GM21717 (cell line): ENCODE results near the gene SUCO.
A peak's percentile ranks its signal among the peaks of the same experiment; 100 is the strongest.

Source experiments
- ATAC-seq: cut with Tn5 transposase; IDR thresholded peaks from one replicate; pipeline ENCODE4 v1.9.1; 2021; ENCODE audit warnings: mild to moderate bottlenecking, moderate library complexity; ENCODE audit not compliant: unreplicated experiment

The SUCO gene

DNA sequence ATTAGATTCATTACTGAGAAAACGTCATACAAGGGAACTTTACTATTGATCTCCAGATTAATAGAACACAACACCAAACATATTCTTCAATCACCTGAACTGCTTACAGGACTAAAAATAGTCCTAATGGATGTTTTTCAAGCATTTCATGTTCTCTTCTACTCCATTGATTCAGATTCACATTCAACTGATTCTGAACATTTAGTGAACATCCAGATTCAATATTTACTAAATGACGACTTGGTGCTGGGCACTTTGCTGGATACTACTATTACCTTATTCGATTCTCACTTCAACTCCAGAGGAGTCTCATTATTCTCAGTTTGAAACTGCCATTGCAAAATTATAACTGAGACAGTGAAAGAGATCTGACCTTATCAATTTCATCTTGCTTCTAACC is 18.8 kb upstream of the SUCO start:
- ATAC-seq: no peak

DNA sequence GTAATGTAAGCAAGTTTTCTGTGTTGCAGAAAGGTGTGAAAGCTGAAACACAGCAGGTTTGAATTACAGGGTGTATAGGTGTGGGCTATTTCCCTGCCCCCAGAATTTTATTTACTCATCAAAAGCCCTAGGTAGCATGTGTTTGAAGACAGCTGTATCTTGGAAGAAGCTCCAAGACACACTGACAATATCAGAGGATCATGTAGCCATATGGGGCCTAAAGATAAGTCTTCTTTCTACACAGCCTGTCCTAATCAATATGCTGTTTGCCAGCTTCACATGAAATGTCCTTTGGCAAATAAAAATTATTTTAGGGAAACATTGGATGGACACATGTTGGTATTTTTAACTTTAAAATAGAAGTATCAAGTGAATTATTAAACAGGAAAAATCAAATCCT is 17.5 kb upstream of the SUCO start:
- no peak for ATAC-seq

DNA sequence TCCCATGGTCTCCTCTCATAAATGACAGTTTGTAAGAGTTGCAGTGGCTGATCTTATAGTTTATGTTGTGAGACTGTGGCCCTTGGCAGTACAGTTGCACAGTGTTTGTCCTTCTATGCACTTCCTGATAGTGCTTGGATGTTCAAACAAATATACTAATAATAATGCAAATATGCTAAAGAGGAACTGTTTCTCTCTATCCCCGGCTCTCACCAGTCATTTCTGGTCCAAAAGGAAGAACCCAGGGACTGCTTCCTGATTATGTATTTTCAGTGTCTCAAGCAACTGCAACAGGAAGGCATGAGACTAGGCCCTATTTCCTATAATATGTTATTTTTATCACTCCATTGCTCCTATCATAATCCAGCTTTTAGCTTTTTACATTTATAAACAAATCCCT is 17.0 kb upstream of the SUCO start:
- ATAC-seq: no peak

DNA sequence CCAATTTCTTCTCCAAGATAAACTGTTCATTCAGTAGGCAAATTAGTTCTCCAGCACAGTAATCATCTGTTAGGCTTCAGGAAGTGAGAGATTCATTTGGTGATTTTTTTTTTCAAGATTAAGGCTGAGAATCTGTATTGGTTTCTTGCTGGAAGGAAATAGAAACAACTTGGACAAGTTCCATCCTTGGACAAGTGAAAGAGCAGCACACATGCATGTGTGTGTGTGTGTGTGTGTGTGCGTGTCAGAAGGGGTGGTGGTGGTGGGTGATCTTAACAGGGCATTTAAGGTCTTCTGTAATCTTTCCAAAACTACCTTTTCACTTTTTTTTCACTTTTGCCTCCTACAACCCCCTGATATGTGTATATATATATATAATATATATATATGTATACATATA is 15.9 kb upstream of the SUCO start:
- ATAC-seq: no peak

DNA sequence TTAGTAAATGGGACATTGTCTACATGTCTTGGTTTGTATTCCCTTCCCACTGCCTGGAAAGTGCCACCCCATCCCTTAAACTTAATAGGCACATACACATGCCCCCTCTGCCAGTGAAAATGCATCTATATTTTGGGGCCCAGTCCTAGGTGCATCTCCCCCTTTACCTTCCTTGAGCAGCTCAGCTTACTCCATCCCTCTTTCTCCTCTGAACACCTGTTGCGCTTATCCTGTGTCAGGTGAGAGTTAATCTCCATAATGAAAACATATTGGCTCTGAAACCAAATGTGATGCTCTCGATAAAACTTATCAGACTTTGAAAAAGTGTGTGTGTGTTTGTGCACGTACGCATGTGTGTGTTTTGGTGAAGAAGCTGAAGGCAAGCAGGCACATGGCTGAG is 15.4 kb upstream of the SUCO start:
- no peak for ATAC-seq

DNA sequence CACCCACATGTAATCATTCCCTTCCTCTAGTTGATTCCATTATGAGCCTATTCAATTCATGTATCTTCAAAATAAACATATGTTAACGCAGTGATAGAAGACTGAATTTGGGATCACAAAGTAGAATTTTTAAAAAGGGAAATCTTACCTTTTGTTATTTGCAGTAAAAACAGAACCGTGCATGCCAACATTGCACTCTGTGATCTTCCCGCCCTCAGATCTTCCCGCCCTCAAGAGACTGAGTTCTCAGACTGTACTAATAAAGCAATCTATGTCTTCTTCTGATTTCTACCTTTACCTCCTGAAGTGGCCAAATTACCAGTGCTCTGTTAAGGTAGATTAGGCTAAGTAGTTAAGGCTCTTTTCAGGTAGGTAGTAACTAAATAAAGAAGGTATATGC is 3.6 kb upstream of the SUCO start:
- no peak for ATAC-seq

DNA sequence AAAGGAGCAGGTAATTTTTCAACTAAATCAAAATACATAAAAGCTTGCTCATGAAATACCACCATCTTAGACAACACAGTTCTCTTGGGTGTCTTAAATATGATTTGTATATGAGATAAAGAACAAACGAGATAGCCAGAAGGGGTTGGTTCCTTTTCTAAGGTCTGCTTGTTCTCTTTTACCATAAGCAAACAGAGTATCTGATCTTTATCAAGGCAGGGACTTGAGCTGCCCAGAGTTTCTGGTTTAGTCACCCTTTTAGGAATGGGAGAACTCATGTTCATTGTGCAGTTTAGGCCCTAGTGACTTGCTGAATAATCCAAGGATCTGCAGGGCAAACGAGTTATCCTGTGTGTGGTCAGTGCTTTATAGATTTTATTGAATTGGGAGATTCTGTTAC is 3.0 kb upstream of the SUCO start:
- ATAC-seq: no peak

DNA sequence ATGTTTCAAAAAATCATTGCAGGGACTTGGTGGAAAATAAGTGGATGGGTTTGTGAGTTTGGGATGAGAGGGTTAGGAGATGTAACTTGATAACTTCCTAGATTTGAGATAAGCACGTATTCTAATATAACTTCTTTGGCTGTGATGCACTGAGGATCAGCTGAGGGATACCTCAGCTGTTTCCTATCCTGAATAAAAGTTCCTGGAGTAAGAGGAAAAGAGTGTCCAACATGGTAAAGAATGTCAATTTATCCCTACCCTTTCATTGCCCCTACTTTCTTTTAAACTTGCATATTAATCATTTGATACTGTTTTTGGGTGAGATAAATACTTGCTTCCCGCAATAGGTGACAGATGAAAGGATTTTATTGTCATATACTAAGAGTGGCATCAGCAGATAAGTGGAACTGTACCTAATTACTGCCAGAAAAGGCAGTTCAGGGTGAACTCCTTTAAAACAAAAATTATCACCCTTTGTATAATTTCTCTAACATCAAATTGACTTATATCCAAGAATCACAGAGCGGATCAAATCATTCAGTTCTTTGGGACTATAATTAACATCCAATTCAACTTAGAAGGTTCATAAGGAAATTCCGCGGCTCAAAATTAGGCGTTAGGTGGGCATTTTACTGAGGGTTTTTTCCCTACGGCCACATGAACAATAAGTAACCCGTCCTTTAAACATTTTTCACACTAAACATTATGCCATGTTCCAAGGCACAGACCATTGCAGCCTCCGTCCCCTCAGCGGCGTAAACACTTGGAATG is 1.4 kb upstream of the SUCO start:
- no peak for ATAC-seq

DNA sequence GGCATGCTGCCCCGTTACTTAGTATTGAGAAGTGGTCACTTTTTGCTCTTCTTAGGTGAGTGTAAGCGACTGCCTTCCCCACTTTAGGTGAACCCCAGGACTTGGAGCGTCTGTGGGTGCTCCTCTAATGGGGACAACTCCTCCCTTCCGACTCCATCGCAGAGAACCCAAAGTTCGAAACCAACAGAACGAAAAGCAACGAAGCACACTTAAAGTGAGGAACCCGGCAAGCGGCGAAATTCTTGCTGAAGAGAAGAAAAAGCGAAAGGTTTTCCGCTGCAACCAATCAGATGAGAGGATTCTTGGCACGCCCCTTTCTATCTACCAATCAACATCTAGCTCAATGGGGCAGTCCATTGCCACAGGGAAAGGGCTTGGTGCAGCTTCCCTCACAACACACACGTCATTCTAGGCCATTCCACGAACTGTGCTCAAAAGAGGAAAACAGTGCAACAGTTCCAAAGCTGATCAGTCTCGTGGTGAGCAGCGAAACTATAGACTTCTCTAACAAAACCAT is 709 bp upstream of the SUCO start:
- ATAC-seq: peak; percentile 74

DNA sequence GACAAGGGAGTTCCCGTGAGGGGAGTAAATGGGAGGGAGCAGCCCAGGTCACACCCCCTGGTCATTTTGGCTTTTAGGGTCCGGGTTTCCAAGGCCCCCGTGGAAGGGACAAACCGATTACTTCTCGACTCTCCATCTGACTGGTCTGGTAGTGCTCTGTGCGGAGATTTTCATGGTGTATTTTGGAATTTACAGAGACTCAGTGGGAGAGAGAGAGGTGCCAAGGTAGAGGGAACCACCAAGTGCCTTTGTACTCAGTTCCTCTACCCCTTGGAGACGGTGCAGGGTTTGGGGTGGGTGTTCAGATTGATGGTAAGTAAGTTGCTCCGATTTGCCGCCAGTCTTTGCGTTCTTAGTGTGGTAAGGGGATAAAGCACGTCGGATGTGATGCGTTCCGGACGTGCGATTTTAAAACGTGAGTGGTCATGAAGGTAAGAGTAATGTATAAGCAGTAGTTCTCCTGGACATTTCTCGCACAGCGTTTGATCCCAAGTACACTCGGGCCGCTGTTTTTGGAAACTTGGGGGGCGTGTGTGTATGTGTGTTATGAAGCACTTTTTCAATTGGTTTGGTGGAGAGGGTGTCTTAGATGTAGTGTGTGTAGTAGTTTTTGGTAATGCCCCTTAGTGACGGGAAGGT is 682 bp downstream of the SUCO start:
- ATAC-seq: peak; percentile 29

DNA sequence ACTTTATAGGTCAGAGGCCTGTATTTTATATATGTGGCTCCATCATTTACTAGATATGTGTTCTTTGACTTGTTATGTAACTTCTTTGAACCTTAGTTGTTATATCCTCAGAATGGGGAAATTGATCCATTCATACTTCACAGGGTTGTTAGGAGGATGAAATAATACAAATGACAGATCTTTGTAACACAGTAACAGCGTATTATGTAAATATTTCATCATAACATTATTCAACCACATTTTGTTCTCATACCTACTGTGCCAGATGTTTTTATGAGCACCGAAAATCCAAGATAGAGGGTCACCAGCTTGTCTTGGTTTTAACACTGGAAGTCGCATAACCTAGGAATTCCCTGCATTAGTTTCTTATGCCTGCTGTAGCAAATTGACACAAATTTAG is 3.3 kb downstream of the SUCO start:
- ATAC-seq: no peak

DNA sequence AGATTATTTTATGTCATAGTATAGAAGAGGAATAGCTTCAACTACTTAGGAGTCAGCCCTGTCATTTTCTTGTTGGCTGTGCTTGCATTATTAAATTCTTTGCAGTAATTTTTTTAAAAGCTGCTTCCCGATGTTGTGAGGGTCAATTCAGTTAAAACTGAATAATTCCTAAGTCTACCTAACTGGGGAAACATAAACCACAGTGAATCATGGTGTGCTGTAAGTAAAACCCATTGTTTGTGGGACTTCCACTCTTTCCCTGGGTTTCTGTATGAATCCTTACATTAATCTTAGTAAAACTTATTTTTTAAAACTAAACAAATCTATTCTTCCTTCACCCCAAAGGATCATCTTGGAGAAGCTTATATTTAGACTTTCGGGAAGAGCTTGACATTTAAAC is 4.4 kb downstream of the SUCO start:
- ATAC-seq: no peak

DNA sequence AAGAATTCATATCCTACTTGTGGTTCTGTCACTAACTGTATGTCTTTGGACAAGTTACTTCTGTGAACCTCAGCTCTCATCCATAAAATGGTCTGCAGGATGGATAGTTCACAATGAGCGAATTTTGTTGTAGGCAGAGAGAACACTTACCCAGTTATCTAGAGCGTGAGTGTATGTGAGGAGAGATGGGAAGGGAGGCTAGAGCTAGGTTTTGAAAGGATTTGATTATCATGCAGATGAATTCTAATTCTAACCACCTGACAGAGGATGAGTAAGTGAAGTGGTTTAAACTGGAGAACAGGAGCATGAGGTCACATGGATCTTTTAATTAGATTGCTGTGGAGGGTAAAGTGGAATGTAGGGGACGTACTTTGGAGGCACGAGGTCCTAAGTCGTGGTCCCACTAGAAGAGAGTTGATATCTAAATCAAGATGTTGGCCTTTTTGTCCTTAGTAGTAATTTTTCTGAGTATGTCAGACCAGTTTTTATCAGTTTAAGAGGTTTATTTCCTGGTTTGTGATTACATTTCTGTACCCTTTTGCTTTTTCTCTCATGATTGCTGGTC is 5.0 kb downstream of the SUCO start:
- no peak for ATAC-seq

DNA sequence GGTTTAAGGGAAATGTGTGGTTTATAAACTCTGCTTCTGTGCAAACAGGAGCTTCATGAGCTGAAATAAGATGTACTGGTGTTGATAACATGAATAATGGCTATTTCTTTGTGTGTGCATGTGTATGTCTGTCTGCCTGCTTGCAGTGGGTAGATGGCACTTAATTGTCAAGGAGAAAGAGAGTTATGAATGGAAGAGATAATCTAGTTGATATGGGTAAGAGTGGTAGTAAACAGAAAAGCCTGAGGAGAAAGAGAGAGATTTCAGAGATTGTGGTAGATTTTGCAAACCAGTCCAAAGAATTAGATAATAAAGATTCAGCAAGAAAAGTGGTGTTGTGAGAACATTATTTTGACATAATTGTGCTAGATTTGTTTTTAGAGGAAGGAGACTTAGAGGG is 7.7 kb downstream of the SUCO start:
- no peak for ATAC-seq

DNA sequence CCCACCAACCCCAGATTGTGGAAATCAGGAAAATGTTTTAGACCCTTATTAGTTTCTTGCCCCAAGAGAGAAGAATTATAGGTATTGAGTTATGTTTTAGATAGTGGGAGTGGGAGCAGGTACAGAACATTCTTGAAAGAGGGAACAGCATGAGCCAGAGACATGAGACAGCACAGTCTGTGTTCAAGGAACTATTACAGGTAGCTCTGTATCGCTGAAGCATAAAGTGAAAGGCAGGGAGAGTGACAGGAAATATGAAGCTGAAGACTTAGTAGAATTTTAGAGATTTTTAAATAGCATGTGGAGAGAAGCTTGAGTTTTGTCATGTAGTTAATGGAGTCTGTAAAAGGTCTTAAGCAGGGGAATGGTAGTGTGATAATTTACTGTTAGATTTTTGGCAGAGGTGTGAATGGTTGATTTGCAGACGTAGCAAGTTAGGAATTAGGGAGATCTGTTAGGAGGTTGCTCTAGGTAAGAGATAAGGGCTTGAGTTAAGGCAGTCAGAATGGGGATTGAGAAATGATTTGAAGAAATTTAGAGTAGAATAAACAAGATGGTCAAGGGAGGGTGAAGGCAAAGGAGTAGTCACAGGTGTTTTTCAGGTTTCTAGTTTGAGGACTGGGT is 11.6 kb downstream of the SUCO start:
- ATAC-seq: no peak

DNA sequence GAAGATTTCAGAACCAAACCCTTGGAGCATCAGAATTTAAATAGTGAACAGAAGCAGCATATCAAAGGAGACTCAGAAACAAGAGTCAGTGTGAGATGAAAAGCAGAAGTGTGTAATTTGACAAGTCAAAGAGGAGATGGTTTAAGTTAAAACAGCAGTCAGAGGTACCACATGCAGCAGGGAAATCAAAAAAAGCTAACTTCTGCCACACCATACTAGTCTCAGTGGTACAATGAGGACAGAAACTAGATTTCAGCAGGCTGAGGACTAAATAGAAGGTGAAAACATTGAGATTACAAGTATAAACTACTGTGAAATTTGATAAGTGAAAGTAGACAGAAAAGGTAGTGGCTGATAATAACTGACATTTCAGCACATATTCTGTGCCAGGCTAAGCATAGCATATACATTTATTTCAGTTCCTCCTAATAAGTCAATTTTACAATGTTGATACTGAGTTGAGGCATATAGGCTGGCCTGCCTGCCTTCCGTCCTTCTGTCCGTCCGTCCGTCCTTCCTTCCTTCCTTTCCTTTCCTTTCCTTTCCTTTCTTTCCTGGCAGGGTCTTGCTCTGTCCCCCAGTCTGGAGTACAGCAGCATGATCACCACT is 12.6 kb downstream of the SUCO start:
- peak; percentile 71 for ATAC-seq

DNA sequence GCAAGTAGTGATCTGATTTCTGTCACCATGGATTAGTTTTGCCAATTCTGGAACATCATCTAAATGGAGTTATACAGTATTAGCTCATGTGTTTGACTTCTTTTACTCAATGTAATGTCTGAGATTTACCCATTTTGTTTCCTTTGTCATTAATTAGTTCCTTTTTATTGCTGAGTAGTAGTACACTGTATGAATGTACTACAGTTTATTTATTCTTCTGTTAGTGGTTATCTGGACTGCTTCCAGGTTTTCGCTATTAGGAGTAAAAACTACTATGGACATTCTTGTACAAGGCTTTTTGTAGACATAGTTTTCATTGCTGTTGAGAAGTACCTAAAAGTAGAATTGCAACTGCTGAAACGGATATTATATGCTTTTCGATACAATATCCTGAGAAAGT is 14.1 kb downstream of the SUCO start:
- ATAC-seq: no peak

DNA sequence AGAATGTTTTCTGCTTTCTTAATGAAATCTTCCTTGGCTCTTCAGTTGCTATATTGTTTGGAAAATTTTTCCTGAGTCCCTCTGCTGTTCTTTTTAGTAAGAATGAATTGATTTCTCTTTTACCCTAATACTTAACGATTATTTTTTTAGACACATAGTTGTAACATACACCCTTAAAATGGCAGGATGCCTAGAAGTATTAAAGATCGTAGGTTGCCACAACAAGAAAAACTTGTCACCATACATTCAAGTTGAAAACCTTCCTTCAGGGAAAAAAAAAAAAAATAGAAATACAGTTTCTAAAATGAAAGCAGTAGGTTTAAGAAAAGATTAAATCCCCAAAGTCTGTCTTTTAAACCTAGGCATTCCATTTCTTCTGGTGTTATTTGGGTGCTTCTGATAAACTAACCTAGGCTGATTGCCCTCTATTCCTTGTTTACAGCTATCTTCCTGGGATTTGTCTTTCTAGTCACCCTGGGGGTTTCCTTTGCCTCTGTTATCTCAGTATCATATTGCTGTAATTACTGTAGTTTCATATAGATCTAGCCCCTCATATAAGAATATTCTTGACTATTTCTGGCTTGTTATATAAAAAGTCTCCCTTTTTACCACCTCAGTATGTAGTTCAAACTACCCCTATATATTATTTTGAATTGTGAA is 16.8 kb downstream of the SUCO start:
- ATAC-seq: no peak

DNA sequence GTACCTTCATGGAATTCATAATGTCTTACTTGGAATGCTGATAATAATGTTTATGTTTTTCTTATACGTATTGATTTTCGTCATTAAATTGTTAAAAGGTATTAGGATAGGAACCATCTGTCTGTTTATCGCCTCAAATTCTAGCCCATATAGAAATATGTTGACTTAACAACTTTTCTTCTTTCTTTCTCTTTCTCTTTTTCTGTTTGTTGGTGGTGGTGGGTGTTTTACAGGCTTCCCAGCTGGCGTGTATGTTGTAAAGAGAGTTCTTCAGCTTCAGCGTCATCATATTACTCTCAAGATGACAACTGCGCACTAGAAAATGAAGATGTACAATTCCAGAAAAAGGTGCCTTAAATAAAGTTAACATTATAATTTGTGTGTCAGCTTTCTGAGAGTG is 18.3 kb downstream of the SUCO start:
- ATAC-seq: no peak

DNA sequence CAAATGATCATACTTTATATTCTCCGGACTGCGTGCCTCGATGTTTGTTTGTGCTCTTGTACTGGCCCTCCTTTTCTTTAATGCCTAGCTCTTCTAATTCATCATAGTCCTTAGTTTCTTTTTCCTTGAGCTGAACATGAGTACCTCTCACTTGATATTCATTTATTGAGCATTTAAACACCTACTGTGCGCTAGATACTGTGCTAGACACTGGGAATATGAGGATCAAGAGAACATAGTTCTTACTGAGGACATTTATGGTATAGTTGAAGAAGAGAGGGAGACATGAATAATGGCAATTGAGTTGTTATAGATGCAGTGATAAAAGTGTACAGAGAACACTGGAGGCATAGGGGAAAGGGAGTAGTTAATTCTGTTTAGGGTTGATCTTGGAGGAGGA is 22.0 kb downstream of the SUCO start:
- no peak for ATAC-seq

DNA sequence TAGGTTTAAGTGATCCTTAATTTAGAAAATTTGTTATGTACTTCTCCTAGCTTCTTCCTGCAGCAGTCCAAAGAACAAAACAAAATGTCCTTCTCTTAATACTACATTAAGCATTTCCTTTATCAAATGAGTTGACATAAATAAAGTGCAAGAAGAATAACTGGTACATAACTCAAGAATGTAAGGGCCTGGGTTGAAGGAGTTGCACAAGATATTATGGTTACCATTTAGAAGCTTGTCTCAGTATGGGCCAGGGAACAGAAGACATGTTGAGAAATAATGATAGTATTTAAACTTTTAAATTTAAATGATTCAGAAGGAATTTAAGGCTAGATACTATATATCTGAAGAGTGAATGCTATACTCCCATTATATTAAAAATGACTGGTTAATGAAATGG is 23.5 kb downstream of the SUCO start:
- no peak for ATAC-seq
